Ectodermal cell (in vitro differentiated cells): ENCODE data around the gene CROCC2.

Source experiments
- H3K27ac ChIP-seq: 2 replicates; pipeline ENCODE4 v1.7.0; 2013; ENCODE audit warnings: mild to moderate bottlenecking, low read depth, low read length; ENCODE audit not compliant: insufficient read depth, poor library complexity, severe bottlenecking
- H3K27me3 ChIP-seq: 2 replicates; pipeline ENCODE4 v1.7.0; 2013; ENCODE audit warnings: mild to moderate bottlenecking, low read length; ENCODE audit not compliant: insufficient read depth, control insufficient read depth, poor library complexity, severe bottlenecking
- H3K36me3 ChIP-seq: one replicate; pipeline ENCODE4 v1.7.0; 2013; ENCODE audit warnings: low read length; ENCODE audit not compliant: control insufficient read depth, insufficient read depth
- H3K4me1 ChIP-seq: one replicate; pipeline ENCODE4 v1.7.0; 2013; ENCODE audit warnings: low read length; ENCODE audit not compliant: control insufficient read depth, insufficient read depth
- H3K4me3 ChIP-seq: 2 replicates; pipeline ENCODE4 v1.7.0; 2013; ENCODE audit warnings: low read depth, low read length, control low read depth; ENCODE audit not compliant: insufficient read depth
- H3K9me3 ChIP-seq: 2 replicates; pipeline ENCODE4 v1.7.0; 2013; ENCODE audit warnings: mild to moderate bottlenecking, low read length, moderate library complexity; ENCODE audit not compliant: control insufficient read depth
- WGBS, 2 experiments: methylation state at CpG; one replicate each; pipeline ENCODE4 v1.1.7; 2013; ENCODE audit warnings: missing lambda C conversion rate in 2 of 2; 5-methylcytosine and 5-hydroxymethylcytosine counted together

CROCC2 gene

GRCh38 chr2:240987588-240987987 is 81.5 kb downstream of the CROCC2 start:
- Histone ChIP-seq H3K27ac (no peak overlapping the region), H3K9me3 (no peaks in the 10 kb centered on the region), H3K27me3 (peaks cover 14% of the 10 kb centered on the region), H3K4me1 (no peaks in the 10 kb centered on the region), H3K36me3 (no peaks in the 10 kb centered on the region), H3K4me3 (no peak overlapping the region)
- WGBS, 2 experiments, result 89% methylated on average over 6 of the region's 6 CpGs

- H3K9me3 ChIP-seq, result no peaks in the 10 kb centered on the region
- no peak overlapping the region for H3K4me3 ChIP-seq
- H3K27ac ChIP-seq, result no peak overlapping the region
- peaks cover 8% of the 10 kb centered on the region for H3K27me3 ChIP-seq
- H3K36me3 ChIP-seq, result no peaks in the 10 kb centered on the region
- H3K4me1 ChIP-seq, result no peaks in the 10 kb centered on the region
- 91 to 94% methylated on average over 3 of the region's 3 CpGs for WGBS, 2 experiments
Observed at GRCh38 chr2:240988146-240988545, 82.0 kb downstream of the CROCC2 start.

- H3K9me3 ChIP-seq, result no peaks in the 10 kb centered on the region
- no peak overlapping the region for H3K4me3 ChIP-seq
- no peaks in the 10 kb centered on the region for H3K4me1 ChIP-seq
- H3K27me3 ChIP-seq, result peaks cover 3% of the 10 kb centered on the region
- 92 to 96% methylated on average over 6 of the region's 6 CpGs for WGBS, 2 experiments
- no peak overlapping the region for H3K27ac ChIP-seq
- no peaks in the 10 kb centered on the region for H3K36me3 ChIP-seq
Observed at GRCh38 chr2:240988571-240989271, 82.6 kb downstream of the CROCC2 start.

GRCh38 chr2:240989451-240990265 is 83.5 kb downstream of the CROCC2 start:
- Histone ChIP-seq H3K9me3 (no peaks in the 10 kb centered on the region), H3K27ac (no peak overlapping the region), H3K4me3 (no peak overlapping the region), H3K36me3 (no peaks in the 10 kb centered on the region), H3K27me3 (no peaks in the 10 kb centered on the region), H3K4me1 (no peaks in the 10 kb centered on the region)
- WGBS, 2 experiments, result 73 to 77% methylated on average over 17 of the region's 17 CpGs

GRCh38 chr2:240990266-240990529 is 84.1 kb downstream of the CROCC2 start:
- Histone ChIP-seq H3K36me3 (no peaks in the 10 kb centered on the region), H3K4me1 (no peaks in the 10 kb centered on the region), H3K4me3 (no peak overlapping the region), H3K27ac (no peak overlapping the region), H3K27me3 (no peaks in the 10 kb centered on the region), H3K9me3 (no peaks in the 10 kb centered on the region)
- WGBS, 2 experiments, result 92 to 98% methylated on average over 2 of the region's 2 CpGs

GRCh38 chr2:240990726-240991377 is 84.7 kb downstream of the CROCC2 start:
- H3K4me3 ChIP-seq, result no peak overlapping the region
- 92 to 94% methylated on average over 13 of the region's 13 CpGs for WGBS, 2 experiments
- H3K36me3 ChIP-seq, result no peaks in the 10 kb centered on the region
- no peaks in the 10 kb centered on the region for H3K4me1 ChIP-seq
- H3K27ac ChIP-seq, result no peak overlapping the region
- H3K9me3 ChIP-seq, result no peaks in the 10 kb centered on the region
- no peaks in the 10 kb centered on the region for H3K27me3 ChIP-seq

GRCh38 chr2:240991378-240992263 is 85.5 kb downstream of the CROCC2 start:
- Histone ChIP-seq H3K9me3 (no peaks in the 10 kb centered on the region), H3K4me3 (no peak overlapping the region), H3K27me3 (peaks cover under 1% of the 10 kb centered on the region), H3K27ac (no peak overlapping the region), H3K4me1 (no peaks in the 10 kb centered on the region), H3K36me3 (no peaks in the 10 kb centered on the region)
- 90 to 91% methylated on average over 33 of the region's 33 CpGs for WGBS, 2 experiments

- peaks cover 12% of the 10 kb centered on the region for H3K27me3 ChIP-seq
- H3K4me3 ChIP-seq, result no peak overlapping the region
- no peaks in the 10 kb centered on the region for H3K36me3 ChIP-seq
- WGBS, 2 experiments, result 86 to 88% methylated on average over 20 of the region's 20 CpGs
- H3K9me3 ChIP-seq, result no peaks in the 10 kb centered on the region
- H3K27ac ChIP-seq, result no peak overlapping the region
- peaks cover under 1% of the 10 kb centered on the region for H3K4me1 ChIP-seq
Observed at GRCh38 chr2:240992572-240993291, 86.6 kb downstream of the CROCC2 start.

- WGBS, 2 experiments, result 93 to 95% methylated on average over 19 of the region's 19 CpGs
- Histone ChIP-seq H3K27me3 (peaks cover 19% of the 10 kb centered on the region), H3K36me3 (no peaks in the 10 kb centered on the region), H3K4me3 (no peak overlapping the region), H3K9me3 (no peaks in the 10 kb centered on the region), H3K27ac (no peak overlapping the region), H3K4me1 (peaks cover 4% of the 10 kb centered on the region)
Observed at GRCh38 chr2:240993446-240994170, 87.5 kb downstream of the CROCC2 start.
